Measurements from ENCODE around the gene SEC22A.
A peak's percentile ranks its signal among the peaks of the same experiment; 100 is the strongest.

Gene SEC22A

GRCh38 chr3:123270818-123271217, 69.1 kb downstream of the SEC22A start:
- no peak for DNase-seq

- DNase-seq, result no peak
These were observed 69.9 kb downstream of the SEC22A start for GRCh38 chr3:123271466-123272159.

- DNase-seq, result no peak
These were observed 70.8 kb downstream of the SEC22A start for GRCh38 chr3:123272547-123272946.

- no peak for DNase-seq
These were observed 73.9 kb downstream of the SEC22A start for GRCh38 chr3:123275691-123276090.

GRCh38 chr3:123276346-123277006, 74.7 kb downstream of the SEC22A start:
- DNase-seq, result no peak

GRCh38 chr3:123277106-123277505, 75.4 kb downstream of the SEC22A start:
- peak in 1 of 2 donors; percentile 10 for DNase-seq

GRCh38 chr3:123278446-123278845, 76.7 kb downstream of the SEC22A start:
- no peak for DNase-seq

- DNase-seq, result no peak
These were observed 77.4 kb downstream of the SEC22A start for GRCh38 chr3:123279121-123279520.

- no peak for DNase-seq
These were observed 79.7 kb downstream of the SEC22A start for GRCh38 chr3:123281406-123281805.

GRCh38 chr3:123281929-123282328, 80.2 kb downstream of the SEC22A start:
- DNase-seq, result no peak

- no peak for DNase-seq
These were observed 80.7 kb downstream of the SEC22A start for GRCh38 chr3:123282461-123282860.

GRCh38 chr3:123283074-123283473, 81.3 kb downstream of the SEC22A start:
- DNase-seq, result no peak

- DNase-seq, result no peak
These were observed 82.1 kb downstream of the SEC22A start for GRCh38 chr3:123283657-123284398.

- no peak for DNase-seq
These were observed 82.8 kb downstream of the SEC22A start for GRCh38 chr3:123284399-123285010.

- DNase-seq, result no peak
These were observed 83.3 kb downstream of the SEC22A start for GRCh38 chr3:123285066-123285465.

GRCh38 chr3:123285479-123285878, 83.7 kb downstream of the SEC22A start:
- DNase-seq, result no peak

- no peak for DNase-seq
These were observed 84.2 kb downstream of the SEC22A start for GRCh38 chr3:123285931-123286307.

- DNase-seq, result no peak
These were observed 84.7 kb downstream of the SEC22A start for GRCh38 chr3:123286308-123287023.

- no peak for DNase-seq
These were observed 85.6 kb downstream of the SEC22A start for GRCh38 chr3:123287051-123287961.

GRCh38 chr3:123287962-123288302, 86.2 kb downstream of the SEC22A start:
- no peak for DNase-seq

GRCh38 chr3:123289391-123290106, 87.8 kb downstream of the SEC22A start:
- DNase-seq, result no peak

Measured in hippocampal formation (tissue), 2 donors.